NT2/D1 (cell line): Measurements from ENCODE around the gene ISOC2.
"Not testable (repeated sequence)": the region's sequence is repeated elsewhere in the genome, so short reads cannot be mapped to it uniquely, and the experiment has no call there.

Experiments used
- SUZ12 ChIP-seq: IDR thresholded peaks from 2 replicates; pipeline ENCODE4 v1.6.1; 2011; ENCODE audit not compliant: insufficient read length, insufficient read depth; ENCODE audit errors: extremely low read depth
- YY1 ChIP-seq: IDR thresholded peaks from 2 replicates; pipeline ENCODE4 v1.6.1; 2011; ENCODE audit not compliant: insufficient read length, insufficient read depth
- ZNF274 ChIP-seq: IDR thresholded peaks from 2 replicates; pipeline ENCODE4 v1.6.1; 2011; ENCODE audit warnings: mild to moderate bottlenecking, low read depth, low read length

DNA sequence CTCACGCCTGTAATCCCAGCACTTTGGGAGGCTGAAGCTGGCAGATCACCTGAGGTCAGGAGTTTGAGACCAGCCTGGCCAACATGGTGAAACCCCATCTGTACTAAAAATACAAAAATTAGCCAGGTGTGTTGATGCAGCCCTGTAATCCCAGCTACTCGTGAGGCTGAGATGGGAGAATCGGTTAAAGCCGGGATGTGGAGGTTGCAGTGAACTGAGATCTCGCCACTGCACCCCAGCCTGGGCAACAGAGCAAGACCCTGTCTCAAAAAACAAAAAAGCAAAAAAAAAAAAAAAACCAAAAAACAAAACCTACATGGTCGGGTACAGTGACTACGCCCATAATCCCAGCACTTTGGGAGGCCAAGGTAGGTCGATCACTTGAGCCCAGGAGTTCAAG lies 52.3 kb downstream of the ISOC2 start:
- not testable (repeated sequence) for TF ChIP-seq SUZ12, YY1, ZNF274
